Pancreas (tissue), 10 donors: Measurements from ENCODE around the gene RSPH3. TPM values are rescaled to one million over a fixed set of nuclear protein-coding genes. Genes with fewer than 3 reads are reported as not detected.
A peak's percentile ranks its signal among the peaks of the same experiment; 100 is the strongest.

Experiments used
- ATAC-seq, 4 donors: fragments of 200-7000 bp; cut with Tn5 transposase; one replicate each; pipeline versions ENCODE4 v1.8.0 to v1.9.1; 2020; ENCODE audit warnings: mild to moderate bottlenecking in 4 of 4, moderate library complexity in 4 of 4
- DNase-seq, 6 donors: peaks; one replicate each; pipeline ENCODE4 v3.0.0-alpha.2; 2020
- FAIRE-seq: peaks from 2 replicates; lab custom pipeline; 2012; peaks lifted over from hg19 to GRCh38; lab: Jason Lieb, UNC
- H3K27ac ChIP-seq, 4 donors: fragments of 200-600 bp; sonication (generic); 1 replicate in 3 of 4; 2 replicates in 1 of 4; pipeline versions ENCODE4 v1.5.0 to v1.8.0; 2020
- H3K27me3 ChIP-seq, 4 donors: fragments of 200-600 bp; one replicate each; pipeline ENCODE4 v1.8.0; 2021
- H3K36me3 ChIP-seq, 3 donors: fragments of 200-600 bp; sonication (generic) in 1 of 3; one replicate each; pipeline versions ENCODE4 v1.5.0 to v1.8.0; 2020 to 2021
- H3K4me1 ChIP-seq, 3 donors: fragments of 200-600 bp; one replicate each; pipeline ENCODE4 v1.8.0; 2021
- H3K4me3 ChIP-seq, 4 donors: fragments of 200-600 bp; sonication (generic) in 2 of 4; one replicate each; pipeline versions ENCODE4 v1.5.0 to v1.8.0; 2020 to 2021
- H3K9me3 ChIP-seq, 4 donors: fragments of 200-600 bp; one replicate each; pipeline ENCODE4 v1.8.0; 2021
- CTCF ChIP-seq, 4 donors: fragments of 200-600 bp; sonication (generic) in 3 of 4; IDR thresholded peaks; one replicate each; pipeline versions ENCODE4 v1.5.0 to v1.8.0; 2021; ENCODE audit warnings: antibody characterized with exemption in 4 of 4
- WGBS, 2 donors: extraction: QIAGEN DNeasy Blood & Tissue Kit; methylation state at CpG; one replicate each; pipeline ENCODE4 v1.1.7; 2013; 5-methylcytosine and 5-hydroxymethylcytosine counted together
- intact Hi-C, 3 donors: fragments of 100-400 bp; cut with DNase I; formaldehyde crosslinking; loops; one replicate each; pipeline versions ENCODE4 v1.11.1 to v1.14.2; 2022
- polyA plus RNA-seq, 2 donors: library from polyadenylated mRNA; stranded (reverse); fragments of 200-250 nt; gene quantifications; one replicate each; pipeline ENCODE4 v1.2.3, GENCODE V29; 2013
- total RNA-seq, 6 donors: library from RNA; stranded (reverse); fragmentation: NEBNext Ultra II Directional in 4 of 6; extraction: Animal tissue kit (Norgen Biotek cat#: 25700) in 4 of 6; gene quantifications; one replicate each; pipeline versions ENCODE4 v1.2.1 to v1.2.4, GENCODE V29; 2021 to 2023
- donor health status: healthy with polysubstance abuse.
- donor health status: DM: no; HTN: no; CAD: no; lungs with moderate emphysema.
- donor health status: DM: no; HTN: no; CAD: no.
- donor health status: control.
- donor health status: control.
- donor health status: Bipolar disorder and iron deficiency.
- donor health status: DM: yes; HTN: yes; CAD: no.
- donor health status: DM: no; HTN: no; CAD: no.
- donor health status: DM: no; HTN: no; CAD: no.
- donor health status: DM: yes; HTN: yes; CAD: no.

RSPH3 gene
- total and polyA plus RNA-seq, 8 donors, result 2.1 to 8.8 (median 4.7) TPM

DNA sequence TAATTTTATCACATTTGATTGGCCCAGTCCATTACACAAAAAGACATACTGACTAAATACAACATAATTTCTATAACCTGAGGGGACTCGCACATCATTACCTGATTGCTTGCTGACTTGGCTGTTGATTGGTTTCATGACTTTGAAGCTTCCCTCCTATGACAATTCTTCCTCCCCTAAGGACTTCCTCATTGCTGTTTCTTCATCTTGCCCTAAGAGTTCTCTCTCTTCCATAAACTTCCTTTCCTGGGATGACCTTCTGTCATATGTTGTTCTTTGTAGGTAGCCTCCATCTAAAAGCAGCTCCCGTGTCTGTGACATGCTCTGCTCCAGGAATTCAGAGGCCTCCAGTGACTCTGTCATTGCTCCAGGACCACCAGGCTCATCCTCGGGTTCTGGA, 22.6 kb downstream of the RSPH3 start:
- Histone ChIP-seq H3K36me3 (peaks cover 0 to 23% (median 0%) of the 10 kb centered on the region in 3 donors), H3K4me3 (no peak overlapping the region), H3K4me1 (no peaks in the 10 kb centered on the region), H3K9me3 (no peaks in the 10 kb centered on the region), H3K27me3 (no peaks in the 10 kb centered on the region), H3K27ac (no peak overlapping the region)
- FAIRE-seq (no peak), DNase-seq (no peak), ATAC-seq (no peak)
- no peak for TF ChIP-seq CTCF (IDR thresholded peaks at IDR 0.05)
- WGBS, 2 donors, result 78 to 88% methylated on average over 3 of the region's 3 CpGs
- intact Hi-C loops, result loop anchor here in 2 of 3 donors (5.0 to 10.0 kb wide), 2 partner anchors 263 to 265 kb away; no protein-coding TSS in a partner anchor

- peak; percentile 98 for FAIRE-seq
- H3K27me3 ChIP-seq, result no peaks in the 10 kb centered on the region
- DNase-seq, result peak in 1 of 6 donors; percentile 6
- H3K36me3 ChIP-seq, result peaks cover 0 to 23% (median 0%) of the 10 kb centered on the region in 3 donors
- intact Hi-C loops, result loop anchor here in 1 of 3 donors (10.0 kb wide), 1 partner anchor 258 kb away; no protein-coding TSS in a partner anchor
- H3K4me3 ChIP-seq, result no peak overlapping the region
- 16 to 20% methylated on average over 4 of the region's 4 CpGs for WGBS, 2 donors
- ATAC-seq, result peak; percentile 70 to 91 (median 87)
- no peaks in the 10 kb centered on the region for H3K4me1 ChIP-seq
- H3K27ac ChIP-seq, result no peak overlapping the region
- TF ChIP-seq CTCF (IDR thresholded peaks at IDR 0.05), result peak in 3 of 4 donors; percentile 21 to 37 (median 33)
- H3K9me3 ChIP-seq, result no peaks in the 10 kb centered on the region
Observed at GRCh38 chr6:158972241-158973233, 27.5 kb downstream of the RSPH3 start.

GRCh38 chr6:158970640-158971275, 29.2 kb downstream of the RSPH3 start:
- no peaks in the 10 kb centered on the region for H3K9me3 ChIP-seq
- peaks cover 0 to 8% (median 0%) of the 10 kb centered on the region in 3 donors for H3K36me3 ChIP-seq
- no peaks in the 10 kb centered on the region for H3K27me3 ChIP-seq
- intact Hi-C loops, result loop anchor here in 1 of 3 donors (10.0 kb wide), 1 partner anchor 256 kb away; no protein-coding TSS in a partner anchor
- H3K4me1 ChIP-seq, result no peaks in the 10 kb centered on the region
- 54 to 61% methylated on average over 6 of the region's 6 CpGs for WGBS, 2 donors
- no peak for TF ChIP-seq CTCF (IDR thresholded peaks at IDR 0.05)
- ATAC-seq (peak in 3 of 4 donors; percentile 19 to 53 (median 40)), FAIRE-seq (no peak), DNase-seq (peak in 1 of 6 donors; percentile 26)
- no peak overlapping the region for H3K27ac ChIP-seq
- no peak overlapping the region for H3K4me3 ChIP-seq

DNA sequence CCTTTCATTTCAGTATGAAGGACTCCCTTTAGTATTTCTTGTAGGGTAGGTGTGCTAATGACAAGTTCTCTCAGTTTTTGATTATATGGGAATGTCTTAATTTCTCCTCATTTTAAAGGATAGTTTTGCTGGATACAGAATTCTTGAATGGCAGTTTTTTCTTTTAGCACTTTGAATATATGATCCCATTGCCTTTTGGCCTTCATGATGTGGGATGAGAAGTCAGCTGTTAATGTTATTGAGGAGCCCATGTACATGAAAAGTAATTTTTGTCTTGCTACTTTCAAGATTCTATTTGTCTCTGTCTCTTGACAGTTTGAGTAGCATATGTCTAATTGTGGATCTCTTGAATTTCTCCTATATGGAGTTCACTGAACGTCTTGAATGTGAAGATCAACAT, 30.9 kb downstream of the RSPH3 start:
- Histone ChIP-seq H3K27ac (no peak overlapping the region), H3K27me3 (no peaks in the 10 kb centered on the region), H3K4me3 (no peak overlapping the region), H3K9me3 (no peaks in the 10 kb centered on the region), H3K4me1 (no peaks in the 10 kb centered on the region), H3K36me3 (no peaks in the 10 kb centered on the region)
- intact Hi-C loops, result no loop called here
- DNase-seq (no peak), FAIRE-seq (no peak), ATAC-seq (no peak)
- 98 to 100% methylated on average over 1 of the region's 1 CpG for WGBS, 2 donors
- TF ChIP-seq CTCF (IDR thresholded peaks at IDR 0.05), result no peak
